Measurements from ENCODE around the gene RAPGEF2. TPM values are rescaled to one million over a fixed set of nuclear protein-coding genes. Genes with fewer than 3 reads are reported as not detected.

Gene RAPGEF2
- polyA plus RNA-seq, 4 donors, result 38.7 to 52.5 (median 46.9) TPM

GRCh38 chr4:159269116-159269515 is 166.2 kb downstream of the RAPGEF2 start:
- DNase-seq (ENCODE audit: low read depth in 4 of 4, low spot score in 3 of 4), result no peak

- no peak for DNase-seq (ENCODE audit: low read depth in 4 of 4, low spot score in 3 of 4)
Observed at GRCh38 chr4:159269956-159270355, 167.1 kb downstream of the RAPGEF2 start.

DNA sequence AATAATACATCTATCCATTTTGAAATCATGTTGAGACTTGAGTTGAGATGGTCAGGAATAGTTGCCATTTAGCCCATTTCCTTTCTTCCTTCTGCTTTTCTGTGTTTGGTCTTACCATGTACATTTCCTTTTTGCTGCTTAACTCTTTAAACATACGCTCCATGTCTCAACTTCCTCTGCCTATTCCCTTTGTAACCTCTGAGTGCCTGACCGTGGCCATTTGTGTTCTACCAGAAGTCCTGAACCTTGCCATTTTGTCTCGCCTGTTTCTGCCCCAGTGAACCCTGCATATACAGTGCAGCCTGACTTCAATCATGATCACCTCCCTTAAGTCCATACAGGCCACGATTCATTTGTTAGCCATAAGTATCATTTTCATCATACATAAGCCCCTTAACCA is 169.0 kb downstream of the RAPGEF2 start:
- no peak for DNase-seq (ENCODE audit: low read depth in 4 of 4, low spot score in 3 of 4)

GRCh38 chr4:159272273-159273140 is 169.6 kb downstream of the RAPGEF2 start:
- DNase-seq (ENCODE audit: low read depth in 4 of 4, low spot score in 3 of 4), result no peak

DNA sequence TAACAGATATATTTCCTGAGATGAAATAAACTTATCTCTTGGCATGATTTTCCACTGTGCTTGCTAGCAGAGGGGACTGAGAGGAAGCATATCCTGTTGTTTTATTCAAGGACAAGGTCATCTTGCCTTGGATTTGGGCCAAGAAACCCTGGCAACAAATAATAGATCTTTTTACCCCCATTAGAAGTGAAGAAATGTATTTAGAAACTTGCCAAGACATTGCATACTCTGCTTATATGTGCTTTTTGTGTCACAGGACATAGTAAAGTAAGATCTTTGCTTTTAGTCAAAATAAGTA is 170.2 kb downstream of the RAPGEF2 start:
- DNase-seq (ENCODE audit: low read depth in 4 of 4, low spot score in 3 of 4), result no peak

DNA sequence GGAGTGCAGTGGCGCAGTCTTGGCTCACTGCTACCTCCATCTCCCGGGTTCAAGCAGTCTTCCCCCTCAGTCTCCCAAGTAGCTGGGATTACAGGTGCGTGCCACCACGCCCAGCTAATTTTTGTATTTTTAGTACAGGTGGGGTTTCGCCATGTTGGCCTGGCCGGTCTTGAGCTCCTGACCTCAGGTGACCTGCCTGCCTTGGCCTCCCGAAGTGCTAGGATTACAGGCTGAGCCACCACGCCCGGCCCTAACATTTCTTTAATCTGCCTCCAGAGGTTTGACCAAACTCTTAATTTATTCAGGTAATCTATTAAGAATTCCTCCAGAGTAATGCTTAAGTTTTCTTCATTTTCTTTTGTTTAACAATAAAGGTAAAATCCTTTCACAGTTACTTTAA is 171.0 kb downstream of the RAPGEF2 start:
- DNase-seq (ENCODE audit: low read depth in 4 of 4, low spot score in 3 of 4), result no peak

DNA sequence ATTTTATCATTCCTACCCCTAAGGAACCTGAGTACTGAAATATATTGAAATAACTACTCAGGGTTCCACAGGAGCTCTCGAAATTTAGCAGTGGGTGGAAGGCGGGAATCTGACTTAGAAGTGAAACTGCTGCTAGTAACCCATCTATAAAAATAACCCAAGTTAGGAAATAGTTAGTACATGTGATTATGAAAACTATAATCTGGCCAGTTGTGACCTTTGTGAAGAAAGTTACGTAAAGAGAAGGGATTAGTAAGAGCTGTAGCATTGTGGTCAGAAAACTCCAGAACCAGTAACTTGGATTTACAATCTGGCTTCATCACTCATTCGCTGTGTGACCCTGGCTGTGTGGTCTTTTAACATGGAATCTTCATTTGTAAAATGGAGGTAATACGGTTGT is 175.5 kb downstream of the RAPGEF2 start:
- DNase-seq (ENCODE audit: low read depth in 4 of 4, low spot score in 3 of 4), result no peak

DNA sequence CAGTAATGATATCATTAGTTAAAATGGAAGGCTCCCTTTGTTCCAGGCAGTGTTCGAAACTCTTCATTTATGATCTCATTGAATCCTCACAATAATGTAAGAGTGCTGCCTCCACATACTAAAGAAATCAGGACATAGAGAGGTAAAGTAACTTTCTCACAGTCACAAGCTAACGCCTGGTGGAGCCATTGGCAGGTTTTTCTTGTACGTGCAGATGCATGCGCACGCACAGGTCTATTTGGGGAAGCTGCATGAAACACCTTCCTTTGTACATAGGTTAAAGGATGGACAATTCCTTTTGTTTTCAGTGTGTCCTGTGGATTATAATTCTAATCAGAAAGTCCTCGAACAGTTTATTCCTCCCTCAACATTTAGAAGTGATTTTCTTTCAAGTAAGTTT is 176.2 kb downstream of the RAPGEF2 start:
- DNase-seq (ENCODE audit: low read depth in 4 of 4, low spot score in 3 of 4), result no peak

- DNase-seq (ENCODE audit: low read depth in 4 of 4, low spot score in 3 of 4), result no peak
Observed at GRCh38 chr4:159280442-159281172, 177.7 kb downstream of the RAPGEF2 start.

DNA sequence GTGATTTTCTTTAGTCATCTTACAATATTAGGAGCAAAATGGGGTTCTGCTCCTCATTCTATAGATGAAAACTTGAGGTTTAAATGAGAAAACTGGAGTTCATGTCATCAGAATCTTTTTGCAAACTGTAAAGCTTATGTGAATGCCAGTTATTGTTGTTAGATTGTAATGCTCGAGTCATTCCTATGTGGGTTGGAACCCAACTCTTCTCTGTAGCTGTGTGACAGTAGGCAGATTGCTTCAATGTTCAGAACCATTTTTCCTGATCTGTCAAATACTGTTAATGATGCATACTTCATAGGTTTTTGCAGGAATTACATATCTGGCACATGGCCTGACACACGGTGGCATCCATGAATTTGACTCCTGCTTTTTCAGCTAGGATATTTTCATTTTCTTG is 178.9 kb downstream of the RAPGEF2 start:
- DNase-seq (ENCODE audit: low read depth in 4 of 4, low spot score in 3 of 4), result no peak

- no peak for DNase-seq (ENCODE audit: low read depth in 4 of 4, low spot score in 3 of 4)
Observed at GRCh38 chr4:159282329-159282728, 179.4 kb downstream of the RAPGEF2 start.

GRCh38 chr4:159282944-159283343 is 180.1 kb downstream of the RAPGEF2 start:
- no peak for DNase-seq (ENCODE audit: low read depth in 4 of 4, low spot score in 3 of 4)

- no peak for DNase-seq (ENCODE audit: low read depth in 4 of 4, low spot score in 3 of 4)
Observed at GRCh38 chr4:159283696-159284095, 180.8 kb downstream of the RAPGEF2 start.

DNA sequence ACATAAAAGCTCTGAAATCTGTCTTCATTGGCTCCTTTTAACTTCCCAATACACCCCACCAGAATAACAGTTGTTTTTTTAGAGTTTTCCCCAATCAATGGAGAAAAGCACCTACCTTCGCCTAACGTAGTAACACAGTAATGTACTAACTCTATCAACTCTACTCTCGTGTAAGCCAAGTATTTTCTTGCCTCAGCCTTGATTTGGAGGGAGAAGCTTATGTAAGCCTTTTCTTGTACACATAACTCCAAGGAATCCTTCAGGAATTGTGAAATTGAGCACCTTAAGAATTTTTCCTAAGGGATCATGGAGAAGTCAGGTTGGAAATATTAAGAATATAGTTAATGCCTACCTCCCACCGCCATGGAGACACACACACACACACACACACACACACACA is 181.2 kb downstream of the RAPGEF2 start:
- DNase-seq (ENCODE audit: low read depth in 4 of 4, low spot score in 3 of 4), result no peak

- no peak for DNase-seq (ENCODE audit: low read depth in 4 of 4, low spot score in 3 of 4)
Observed at GRCh38 chr4:159284733-159285132, 181.9 kb downstream of the RAPGEF2 start.

- no peak for DNase-seq (ENCODE audit: low read depth in 4 of 4, low spot score in 3 of 4)
Observed at GRCh38 chr4:159287767-159288166, 184.9 kb downstream of the RAPGEF2 start.

DNA sequence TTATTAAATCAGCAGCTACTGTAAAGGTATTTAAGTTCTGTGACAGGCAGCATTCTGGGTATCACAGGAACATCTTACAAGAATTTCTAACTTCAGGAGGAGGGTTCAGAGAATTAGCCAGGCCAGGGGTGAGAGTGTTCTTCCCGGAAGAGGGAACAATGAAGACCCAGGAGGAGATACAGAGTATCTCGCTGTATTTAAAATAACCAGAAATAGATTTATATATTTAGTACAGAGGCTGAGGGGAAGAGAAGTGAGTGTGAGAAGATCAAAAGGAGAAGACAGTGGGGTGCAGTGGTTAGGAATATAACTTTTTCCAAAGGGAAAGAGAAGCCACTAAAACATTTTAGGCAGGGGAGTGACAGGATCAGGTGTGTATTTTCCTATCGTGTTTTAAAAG is 186.8 kb downstream of the RAPGEF2 start:
- no peak for DNase-seq (ENCODE audit: low read depth in 4 of 4, low spot score in 3 of 4)

DNA sequence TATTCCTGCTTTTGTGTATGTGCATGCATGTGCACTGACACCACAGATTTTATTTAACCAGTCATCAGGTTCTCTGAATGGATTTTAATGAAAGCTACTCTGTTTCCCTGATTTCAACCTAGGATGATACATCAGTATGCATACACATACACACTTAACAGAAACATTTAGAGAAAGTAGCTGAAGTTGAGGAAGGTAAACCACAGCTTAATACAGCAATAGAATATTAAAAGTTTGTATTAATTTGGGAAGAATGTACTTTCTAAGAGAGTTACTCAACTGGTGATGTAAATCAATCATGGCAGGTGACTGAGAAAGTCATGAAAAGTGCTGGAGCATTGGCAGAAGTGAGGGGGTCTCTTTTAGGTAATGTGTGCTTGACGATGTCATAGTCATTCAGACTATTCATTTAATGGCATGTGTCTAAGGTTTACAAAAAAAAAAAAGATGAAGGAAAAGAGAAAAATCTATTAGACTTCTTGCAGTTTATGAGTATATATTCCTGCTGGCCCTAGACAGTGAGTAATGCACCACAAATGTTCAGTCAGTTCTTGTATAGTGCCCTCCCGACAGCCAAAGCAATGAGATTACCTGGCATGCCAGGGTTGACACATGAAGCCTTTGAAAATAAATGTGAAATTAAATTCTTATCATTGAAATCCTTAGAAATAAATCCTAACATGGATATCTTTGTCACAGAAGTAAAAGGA is 187.6 kb downstream of the RAPGEF2 start:
- no peak for DNase-seq (ENCODE audit: low read depth in 4 of 4, low spot score in 3 of 4)

- no peak for DNase-seq (ENCODE audit: low read depth in 4 of 4, low spot score in 3 of 4)
Observed at GRCh38 chr4:159291176-159291575, 188.3 kb downstream of the RAPGEF2 start.

GRCh38 chr4:159292137-159292896 is 189.4 kb downstream of the RAPGEF2 start:
- DNase-seq (ENCODE audit: low read depth in 4 of 4, low spot score in 3 of 4), result no peak
